Dedifferentiated amniotic fluid mesenchymal stem cell (primary cell): ENCODE measurements around the gene BST1.

Experiments used
- DNase-seq: peaks from one replicate; pipeline ENCODE4 v3.0.0-alpha.2; 2016; ENCODE audit errors: extremely low spot score

The BST1 gene

GRCh38 chr4:15702941-15703403, at the start of gene BST1:
TSS of gene BST1 (plus strand) at chr4:15703065. CDS start at chr4:15703145, 80 bp downstream.
- no peak for DNase-seq

- DNase-seq, result no peak
Observed at GRCh38 chr4:15653420-15653819, 49.4 kb upstream of the BST1 start.

- peak; percentile 33 for DNase-seq
Observed at GRCh38 chr4:15653864-15654592, 48.8 kb upstream of the BST1 start.

- no peak for DNase-seq
Observed at GRCh38 chr4:15654593-15655222, 48.2 kb upstream of the BST1 start.

- DNase-seq, result peak; percentile 74
Observed at GRCh38 chr4:15655223-15656037, 47.4 kb upstream of the BST1 start, which contains the start of gene FBXL5. TSS of gene FBXL5 (minus strand) at chr4:15655357. CDS start at chr4:15655287, 70 bp downstream.

GRCh38 chr4:15656038-15656470, 46.8 kb upstream of the BST1 start:
- DNase-seq, result no peak

- DNase-seq, result no peak
Observed at GRCh38 chr4:15657366-15657765, 45.5 kb upstream of the BST1 start.

- DNase-seq, result no peak
Observed at GRCh38 chr4:15658136-15658770, 44.6 kb upstream of the BST1 start.

GRCh38 chr4:15658781-15659180, 44.1 kb upstream of the BST1 start:
- no peak for DNase-seq

GRCh38 chr4:15659768-15660570, 42.9 kb upstream of the BST1 start:
- DNase-seq, result no peak

- DNase-seq, result no peak
Observed at GRCh38 chr4:15665753-15666365, 37.0 kb upstream of the BST1 start.

GRCh38 chr4:15667006-15667405, 35.9 kb upstream of the BST1 start:
- DNase-seq, result no peak

- DNase-seq, result no peak
Observed at GRCh38 chr4:15668566-15669435, 34.1 kb upstream of the BST1 start.

GRCh38 chr4:15670576-15670975, 32.3 kb upstream of the BST1 start:
- no peak for DNase-seq

- DNase-seq, result no peak
Observed at GRCh38 chr4:15672101-15672500, 30.8 kb upstream of the BST1 start.

GRCh38 chr4:15673337-15673736, 29.5 kb upstream of the BST1 start:
- no peak for DNase-seq

- DNase-seq, result no peak
Observed at GRCh38 chr4:15674046-15674445, 28.8 kb upstream of the BST1 start.

- DNase-seq, result no peak
Observed at GRCh38 chr4:15674926-15675325, 27.9 kb upstream of the BST1 start.

- no peak for DNase-seq
Observed at GRCh38 chr4:15675356-15675755, 27.5 kb upstream of the BST1 start.

- DNase-seq, result no peak
Observed at GRCh38 chr4:15676039-15676438, 26.8 kb upstream of the BST1 start.
